Chondrocyte (in vitro differentiated cells): Measurements from ENCODE around the gene DDAH2. TPM values are rescaled to one million over a fixed set of nuclear protein-coding genes. Genes with fewer than 3 reads are reported as not detected.

Experiments
- DNase-seq: peaks from one replicate; pipeline ENCODE4 v3.0.0; 2021; ENCODE audit warnings: mixed read lengths, low spot score
- H3K27ac Mint-ChIP-seq: one replicate; pipeline ENCODE4 v1.8.0; 2021; ENCODE audit warnings: mild to moderate bottlenecking, moderate library complexity, mixed read lengths; ENCODE audit not compliant: unreplicated experiment
- H3K27me3 Mint-ChIP-seq: 2 replicates; pipeline ENCODE4 v1.8.0; 2021; ENCODE audit warnings: low read depth, mixed read lengths
- H3K36me3 Mint-ChIP-seq: 2 replicates; pipeline ENCODE4 v1.8.0; 2021; ENCODE audit warnings: low read depth, mixed read lengths
- H3K4me1 Mint-ChIP-seq: 2 replicates; pipeline ENCODE4 v1.8.0; 2021; ENCODE audit warnings: low read depth, mild to moderate bottlenecking, mixed read lengths
- H3K4me3 Mint-ChIP-seq: one replicate; pipeline ENCODE4 v1.8.0; 2021; ENCODE audit warnings: mild to moderate bottlenecking, moderate library complexity, mixed read lengths; ENCODE audit not compliant: unreplicated experiment
- H3K9me3 Mint-ChIP-seq: 2 replicates; pipeline ENCODE4 v1.8.0; 2021; ENCODE audit warnings: low read depth, mixed read lengths
- total RNA-seq: library from RNA; stranded (reverse); gene quantifications from 3 replicates; pipeline ENCODE4 v1.2.1, GENCODE V29; 2021
- TF ChIP-seq, protein P1 (sequence below): fragments of 200-600 bp; sonication (generic); IDR thresholded peaks from 2 replicates; pipeline ENCODE4 v1.5.0; 2021; ENCODE audit warnings: antibody characterized with exemption, mild to moderate bottlenecking, moderate library complexity

The DDAH2 gene
- total RNA-seq, 1 donor from 2014 or later, result 99.6 TPM

GRCh38 chr6:31715022-31715958, 13.8 kb downstream of the DDAH2 start, which contains the start of gene LY6G6D:
Gene LY6G6D (plus strand): TSS chr6:31715348. CDS start chr6:31715356, 8 bp downstream.
- no peak for DNase-seq
- no peaks in the 10 kb centered on the region for H3K4me1 Mint-ChIP-seq
- no peaks in the 10 kb centered on the region for H3K36me3 Mint-ChIP-seq
- no peak within 1 kb of the TSS for H3K4me3 Mint-ChIP-seq
- no peaks in the 10 kb centered on the region for H3K9me3 Mint-ChIP-seq
- TF ChIP-seq, protein P1, sequence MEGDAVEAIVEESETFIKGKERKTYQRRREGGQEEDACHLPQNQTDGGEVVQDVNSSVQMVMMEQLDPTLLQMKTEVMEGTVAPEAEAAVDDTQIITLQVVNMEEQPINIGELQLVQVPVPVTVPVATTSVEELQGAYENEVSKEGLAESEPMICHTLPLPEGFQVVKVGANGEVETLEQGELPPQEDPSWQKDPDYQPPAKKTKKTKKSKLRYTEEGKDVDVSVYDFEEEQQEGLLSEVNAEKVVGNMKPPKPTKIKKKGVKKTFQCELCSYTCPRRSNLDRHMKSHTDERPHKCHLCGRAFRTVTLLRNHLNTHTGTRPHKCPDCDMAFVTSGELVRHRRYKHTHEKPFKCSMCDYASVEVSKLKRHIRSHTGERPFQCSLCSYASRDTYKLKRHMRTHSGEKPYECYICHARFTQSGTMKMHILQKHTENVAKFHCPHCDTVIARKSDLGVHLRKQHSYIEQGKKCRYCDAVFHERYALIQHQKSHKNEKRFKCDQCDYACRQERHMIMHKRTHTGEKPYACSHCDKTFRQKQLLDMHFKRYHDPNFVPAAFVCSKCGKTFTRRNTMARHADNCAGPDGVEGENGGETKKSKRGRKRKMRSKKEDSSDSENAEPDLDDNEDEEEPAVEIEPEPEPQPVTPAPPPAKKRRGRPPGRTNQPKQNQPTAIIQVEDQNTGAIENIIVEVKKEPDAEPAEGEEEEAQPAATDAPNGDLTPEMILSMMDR, result no peak
- H3K27ac Mint-ChIP-seq, result no peak within 1 kb of the TSS
- H3K27me3 Mint-ChIP-seq, result peaks cover 2% of the 10 kb centered on the region

GRCh38 chr6:31713991-31714684, 15.0 kb downstream of the DDAH2 start:
- Mint-ChIP-seq H3K27me3 (peaks cover 2% of the 10 kb centered on the region), H3K4me3 (no peak overlapping the region), H3K27ac (no peak overlapping the region), H3K9me3 (no peaks in the 10 kb centered on the region), H3K4me1 (no peaks in the 10 kb centered on the region), H3K36me3 (no peaks in the 10 kb centered on the region)
- TF ChIP-seq, protein P1, result no peak
- DNase-seq, result no peak

GRCh38 chr6:31713465-31713864, 15.6 kb downstream of the DDAH2 start:
- Mint-ChIP-seq H3K9me3 (no peaks in the 10 kb centered on the region), H3K4me3 (no peak overlapping the region), H3K27ac (no peak overlapping the region), H3K4me1 (no peaks in the 10 kb centered on the region), H3K27me3 (peaks cover 2% of the 10 kb centered on the region), H3K36me3 (no peaks in the 10 kb centered on the region)
- TF ChIP-seq, protein P1, result no peak
- DNase-seq, result no peak

DNA sequence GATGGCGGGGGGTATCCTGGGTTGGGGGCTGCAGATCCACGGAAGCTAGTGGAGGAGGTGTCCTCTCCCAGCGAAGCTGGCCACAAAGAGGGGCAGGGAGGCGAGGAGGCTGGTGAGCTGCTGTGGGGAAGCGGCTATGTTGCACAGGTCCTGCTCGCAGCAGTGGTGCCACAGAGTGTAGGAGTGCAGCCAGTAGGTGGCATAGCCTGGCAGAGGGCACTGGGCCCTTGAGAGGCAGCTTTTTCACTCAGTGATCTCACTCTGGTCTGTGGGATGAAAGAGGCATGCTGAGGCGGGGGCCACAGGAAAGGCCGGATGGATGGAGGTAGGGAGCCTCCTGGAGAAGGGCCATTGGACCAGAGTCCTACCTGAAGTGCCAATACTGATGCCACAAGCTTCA, 16.8 kb downstream of the DDAH2 start:
- H3K4me1 Mint-ChIP-seq, result no peaks in the 10 kb centered on the region
- no peak for DNase-seq

DNA sequence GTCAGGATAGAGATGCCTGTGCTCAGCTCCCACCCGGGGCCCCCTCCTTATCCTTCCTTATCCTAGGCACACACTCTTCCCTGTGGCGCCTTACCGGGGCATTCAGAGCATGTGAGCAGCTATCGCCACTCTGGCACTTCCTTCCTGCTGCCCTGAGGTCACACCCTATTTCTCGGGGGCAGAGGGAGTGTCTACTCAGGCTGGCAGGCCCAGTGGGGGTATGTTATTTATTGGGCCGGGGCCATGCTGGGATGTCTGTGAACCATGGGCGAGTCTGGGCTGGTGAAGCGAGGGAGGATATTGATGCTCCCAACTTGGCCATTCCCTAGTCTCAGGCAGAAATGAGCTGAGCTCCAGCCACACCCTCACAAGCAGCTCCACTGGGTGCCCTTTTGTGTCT, 17.9 kb downstream of the DDAH2 start:
- no peak for DNase-seq
- no peaks in the 10 kb centered on the region for H3K9me3 Mint-ChIP-seq
- TF ChIP-seq, protein P1, result no peak
- no peaks in the 10 kb centered on the region for H3K4me1 Mint-ChIP-seq
- no peaks in the 10 kb centered on the region for H3K36me3 Mint-ChIP-seq
- peaks cover 2% of the 10 kb centered on the region for H3K27me3 Mint-ChIP-seq
- H3K4me3 Mint-ChIP-seq, result no peak overlapping the region
- no peak overlapping the region for H3K27ac Mint-ChIP-seq

More for the DNA sequence above, 16.8 kb downstream of the DDAH2 start:
- Mint-ChIP-seq H3K36me3 (no peaks in the 10 kb centered on the region), H3K4me3 (no peak overlapping the region), H3K27me3 (peaks cover 2% of the 10 kb centered on the region), H3K27ac (no peak overlapping the region), H3K9me3 (no peaks in the 10 kb centered on the region)
- TF ChIP-seq, protein P1, result peak; percentile 44
